Measurements from ENCODE around the gene TOP3A.
"Not testable (repeated sequence)": the region's sequence is repeated elsewhere in the genome, so short reads cannot be mapped to it uniquely, and the experiment has no call there.

The TOP3A gene

GRCh38 chr17:18323507-18324139 is 8.8 kb upstream of the TOP3A start:
- in situ Hi-C loops (cut with MboI; ENCODE audit: low sequenced_read_pairs): no loop called here

GRCh38 chr17:18323007-18323406 is 8.2 kb upstream of the TOP3A start:
- in situ Hi-C loops (cut with MboI; ENCODE audit: low sequenced_read_pairs): no loop called here

GRCh38 chr17:18322522-18322921 is 7.7 kb upstream of the TOP3A start:
- in situ Hi-C loops (cut with MboI; ENCODE audit: low sequenced_read_pairs): no loop called here

GRCh38 chr17:18321309-18321708 is 6.5 kb upstream of the TOP3A start:
- in situ Hi-C loops (cut with MboI; ENCODE audit: low sequenced_read_pairs): no loop called here

GRCh38 chr17:18320301-18320700 is 5.5 kb upstream of the TOP3A start:
- in situ Hi-C loops (cut with MboI; ENCODE audit: low sequenced_read_pairs): no loop called here

GRCh38 chr17:18319604-18320256 is 4.9 kb upstream of the TOP3A start:
- in situ Hi-C loops (cut with MboI; ENCODE audit: low sequenced_read_pairs): no loop called here

- in situ Hi-C loops (cut with MboI; ENCODE audit: low sequenced_read_pairs): no loop called here
These were observed 4.1 kb upstream of the TOP3A start for GRCh38 chr17:18318771-18319450.

- in situ Hi-C loops (cut with MboI; ENCODE audit: low sequenced_read_pairs): no loop called here
These were observed 3.3 kb upstream of the TOP3A start for GRCh38 chr17:18318117-18318516.

GRCh38 chr17:18315961-18316360 is 1.2 kb upstream of the TOP3A start:
- in situ Hi-C loops (cut with MboI; ENCODE audit: low sequenced_read_pairs): no loop called here

GRCh38 chr17:18315562-18315922 is 748 bp upstream of the TOP3A start:
- in situ Hi-C loops (cut with MboI; ENCODE audit: low sequenced_read_pairs): no loop called here

- in situ Hi-C loops (cut with MboI; ENCODE audit: low sequenced_read_pairs): no loop called here
These were observed 599 bp downstream of the TOP3A start for GRCh38 chr17:18314059-18314730.

GRCh38 chr17:18309202-18309601 is 5.6 kb downstream of the TOP3A start:
- in situ Hi-C loops (cut with MboI; ENCODE audit: low sequenced_read_pairs): no loop called here

- in situ Hi-C loops (cut with MboI; ENCODE audit: low sequenced_read_pairs): not testable (repeated sequence)
These were observed 11.6 kb downstream of the TOP3A start for GRCh38 chr17:18303206-18303605.

GRCh38 chr17:18300725-18301480 is 13.9 kb downstream of the TOP3A start:
- in situ Hi-C loops (cut with MboI; ENCODE audit: low sequenced_read_pairs): no loop called here

GRCh38 chr17:18298061-18298460 is 16.7 kb downstream of the TOP3A start:
- in situ Hi-C loops (cut with MboI; ENCODE audit: low sequenced_read_pairs): not testable (repeated sequence)

- in situ Hi-C loops (cut with MboI; ENCODE audit: low sequenced_read_pairs): no loop called here
These were observed 22.9 kb downstream of the TOP3A start for GRCh38 chr17:18291718-18292540.

- in situ Hi-C loops (cut with MboI; ENCODE audit: low sequenced_read_pairs): no loop called here
These were observed 29.5 kb downstream of the TOP3A start for GRCh38 chr17:18285296-18285695.

GRCh38 chr17:18281788-18282187 is 33.0 kb downstream of the TOP3A start:
- in situ Hi-C loops (cut with MboI; ENCODE audit: low sequenced_read_pairs): no loop called here

- in situ Hi-C loops (cut with MboI; ENCODE audit: low sequenced_read_pairs): no loop called here
These were observed 33.9 kb downstream of the TOP3A start for GRCh38 chr17:18280766-18281371.

- in situ Hi-C loops (cut with MboI; ENCODE audit: low sequenced_read_pairs): no loop called here
These were observed 34.5 kb downstream of the TOP3A start for GRCh38 chr17:18280249-18280648.
